Measurements from ENCODE around the gene CMAS.

CMAS gene

DNA sequence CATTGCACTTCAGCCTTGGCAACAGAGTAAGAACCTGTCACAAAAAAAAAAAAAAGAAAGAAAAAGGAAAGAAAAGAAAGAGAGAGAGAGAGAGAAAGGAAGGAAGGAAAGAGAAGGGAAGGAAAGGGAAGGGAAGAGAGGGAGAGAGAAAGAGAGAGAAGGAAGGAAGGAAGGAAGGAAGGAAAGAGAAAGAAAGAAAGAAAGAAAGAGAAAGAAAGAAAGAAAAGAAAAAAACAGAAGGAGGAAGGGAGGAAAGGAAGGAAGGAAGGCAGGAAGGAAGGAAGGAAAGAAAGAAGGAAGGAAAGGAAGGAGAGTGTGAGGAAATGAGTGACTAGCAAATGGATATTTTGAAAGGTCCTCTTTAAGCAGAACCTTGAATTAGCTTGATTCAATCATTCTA is 13.3 kb upstream of the CMAS start:
- Mint-ChIP-seq H3K27ac (ENCODE audit: low read depth) (no peak overlapping the region), H3K27me3 (no peaks in the 10 kb centered on the region), H3K4me3 (no peak overlapping the region), H3K4me1 (no peaks in the 10 kb centered on the region), H3K9me3 (no peaks in the 10 kb centered on the region), H3K36me3 (ENCODE audit: insufficient read depth) (no peaks in the 10 kb centered on the region)
- DNase-seq (ENCODE audit: low spot score in 2 of 2): no peak
- no peak for ATAC-seq (replicated peaks; ENCODE audit: extremely low read depth, poor library complexity, severe bottlenecking)

DNA sequence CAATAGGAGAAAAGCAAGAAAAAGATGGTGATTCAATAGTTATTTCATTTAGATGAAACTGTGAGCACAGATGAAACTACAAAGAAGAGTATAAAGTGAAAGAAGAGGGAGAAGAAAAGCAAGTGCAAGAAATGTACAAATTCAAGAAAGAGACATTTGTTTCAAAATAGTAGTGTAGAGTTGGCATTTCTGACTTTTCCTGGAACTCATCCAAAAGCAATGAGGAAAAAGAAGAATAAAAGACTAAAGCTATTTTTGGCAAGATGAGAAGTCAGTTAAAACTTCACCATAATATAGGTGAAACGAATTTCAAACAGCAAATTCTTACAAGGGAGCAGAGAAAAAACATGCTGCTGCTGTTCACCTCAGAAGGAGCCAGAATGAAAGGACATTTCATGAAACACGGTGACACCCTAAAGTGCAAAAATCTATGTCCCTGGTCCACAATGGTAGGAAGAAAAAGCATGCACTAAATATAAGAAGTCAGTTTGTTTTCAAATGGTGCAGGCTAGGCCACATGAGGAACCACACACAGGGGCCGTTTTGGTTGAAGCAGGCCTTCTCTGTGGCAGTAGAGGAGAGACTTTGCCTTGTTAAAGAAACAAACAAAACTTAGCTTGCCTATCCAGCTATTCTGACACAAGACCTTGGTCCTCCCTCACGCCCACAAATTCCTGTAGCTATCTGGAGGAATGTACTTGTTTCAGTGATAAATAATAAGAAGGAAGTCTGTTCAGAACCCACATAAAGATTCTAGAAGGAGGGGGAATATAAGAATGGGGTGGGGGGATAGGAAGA is 11.1 kb upstream of the CMAS start:
- DNase-seq (ENCODE audit: low spot score in 2 of 2): no peak
- no peak for ATAC-seq (replicated peaks; ENCODE audit: extremely low read depth, poor library complexity, severe bottlenecking)
- H3K27ac Mint-ChIP-seq (ENCODE audit: low read depth): no peak overlapping the region
- peaks cover 2% of the 10 kb centered on the region for H3K27me3 Mint-ChIP-seq
- no peaks in the 10 kb centered on the region for H3K36me3 Mint-ChIP-seq (ENCODE audit: insufficient read depth)
- H3K9me3 Mint-ChIP-seq: no peaks in the 10 kb centered on the region
- H3K4me1 Mint-ChIP-seq: no peaks in the 10 kb centered on the region
- no peak overlapping the region for H3K4me3 Mint-ChIP-seq

DNA sequence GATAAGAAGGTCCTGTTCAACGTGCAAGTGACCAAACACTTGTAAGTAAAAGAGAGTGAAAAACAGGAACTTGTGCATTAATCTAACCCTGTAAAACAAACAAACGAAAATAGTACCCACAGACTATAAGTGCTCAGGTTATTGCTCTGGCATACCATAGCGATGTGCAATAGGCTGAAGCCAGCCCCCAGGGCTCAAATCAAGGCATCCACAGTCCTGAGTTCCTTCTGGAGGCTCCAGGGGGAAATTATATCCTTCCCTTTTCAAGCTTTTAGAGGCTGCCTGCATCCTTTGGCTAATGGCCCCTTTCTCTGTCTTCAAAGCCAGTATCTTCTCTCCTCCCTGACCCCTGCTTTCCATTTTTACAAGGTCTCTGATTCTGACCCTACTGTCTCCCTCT is 8.1 kb upstream of the CMAS start:
- Mint-ChIP-seq H3K27ac (ENCODE audit: low read depth) (no peak overlapping the region), H3K4me3 (no peak overlapping the region), H3K36me3 (ENCODE audit: insufficient read depth) (no peaks in the 10 kb centered on the region), H3K27me3 (peaks cover 13% of the 10 kb centered on the region), H3K4me1 (no peaks in the 10 kb centered on the region), H3K9me3 (no peaks in the 10 kb centered on the region)
- DNase-seq (ENCODE audit: low spot score in 2 of 2) (no peak), ATAC-seq (replicated peaks; ENCODE audit: extremely low read depth, poor library complexity, severe bottlenecking) (no peak)

- no peak for DNase-seq (ENCODE audit: low spot score in 2 of 2)
- Mint-ChIP-seq H3K36me3 (ENCODE audit: insufficient read depth) (no peaks in the 10 kb centered on the region), H3K27me3 (peaks cover 13% of the 10 kb centered on the region), H3K4me1 (no peaks in the 10 kb centered on the region), H3K4me3 (no peak overlapping the region), H3K9me3 (no peaks in the 10 kb centered on the region), H3K27ac (ENCODE audit: low read depth) (no peak overlapping the region)
- ATAC-seq (replicated peaks; ENCODE audit: extremely low read depth, poor library complexity, severe bottlenecking): no peak
These were observed 7.3 kb upstream of the CMAS start for GRCh38 chr12:22038734-22039133.

GRCh38 chr12:22039361-22039760 is 6.7 kb upstream of the CMAS start:
- H3K27ac Mint-ChIP-seq (ENCODE audit: low read depth): no peak overlapping the region
- H3K36me3 Mint-ChIP-seq (ENCODE audit: insufficient read depth): no peaks in the 10 kb centered on the region
- ATAC-seq (replicated peaks; ENCODE audit: extremely low read depth, poor library complexity, severe bottlenecking) (no peak), DNase-seq (ENCODE audit: low spot score in 2 of 2) (no peak)
- H3K4me3 Mint-ChIP-seq: no peak overlapping the region
- H3K27me3 Mint-ChIP-seq: peaks cover 13% of the 10 kb centered on the region
- H3K4me1 Mint-ChIP-seq: no peaks in the 10 kb centered on the region
- no peaks in the 10 kb centered on the region for H3K9me3 Mint-ChIP-seq

DNA sequence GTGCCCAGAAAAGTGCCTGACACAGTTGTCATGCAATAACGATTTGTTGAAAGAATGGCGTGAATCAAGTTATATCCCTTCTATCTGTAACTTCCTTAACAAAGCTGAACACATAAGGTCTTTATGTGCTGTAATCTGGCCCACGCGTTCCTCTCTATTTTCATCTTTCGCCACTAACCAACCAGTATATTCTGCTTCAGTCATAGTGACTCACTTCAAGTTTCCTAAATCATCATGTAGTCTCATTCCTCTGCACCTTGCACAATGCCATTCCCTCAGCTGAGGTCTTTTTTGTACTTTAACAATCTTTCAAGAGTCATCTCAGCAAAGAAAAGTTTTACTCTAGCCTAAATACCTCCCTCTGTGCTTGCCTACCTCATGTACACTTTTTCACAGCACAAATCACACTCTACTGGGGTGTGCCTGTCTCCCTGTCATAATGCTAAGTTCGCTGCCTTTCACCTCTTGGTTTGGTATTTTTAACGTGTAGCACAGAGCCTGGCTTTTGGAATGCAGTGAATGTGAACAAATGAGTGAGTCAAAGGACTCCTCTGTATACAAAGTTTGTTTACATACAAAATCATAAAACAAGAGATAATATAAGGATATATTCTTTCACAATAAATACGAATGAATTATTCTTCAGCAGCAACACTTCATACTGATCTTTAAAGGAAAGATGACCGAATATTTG is 2.9 kb upstream of the CMAS start:
- H3K9me3 Mint-ChIP-seq: no peaks in the 10 kb centered on the region
- H3K27ac Mint-ChIP-seq (ENCODE audit: low read depth): no peak overlapping the region
- H3K36me3 Mint-ChIP-seq (ENCODE audit: insufficient read depth): peaks cover 3% of the 10 kb centered on the region
- H3K4me1 Mint-ChIP-seq: peaks cover 17% of the 10 kb centered on the region
- peaks cover 13% of the 10 kb centered on the region for H3K27me3 Mint-ChIP-seq
- H3K4me3 Mint-ChIP-seq: no peak overlapping the region
- ATAC-seq (replicated peaks; ENCODE audit: extremely low read depth, poor library complexity, severe bottlenecking) (no peak), DNase-seq (ENCODE audit: low spot score in 2 of 2) (no peak)

DNA sequence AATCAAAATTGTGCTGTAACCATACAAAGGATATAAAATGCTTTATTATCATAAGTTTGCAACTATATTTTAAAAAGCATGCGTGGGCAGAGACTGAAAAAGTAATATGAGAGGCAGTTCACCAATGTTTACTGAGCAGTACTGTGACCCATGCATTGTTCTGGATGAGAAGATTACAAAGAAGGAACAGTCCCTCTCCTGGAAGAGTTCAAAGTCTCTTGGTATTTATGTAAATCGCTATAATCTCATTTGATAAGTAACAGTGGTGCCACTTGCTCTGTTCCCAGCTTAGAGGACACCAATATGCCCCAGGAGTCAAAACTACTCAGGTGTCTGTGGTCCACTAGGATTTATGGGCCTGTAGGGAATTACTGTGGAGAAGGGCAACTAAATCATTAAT is 2.1 kb upstream of the CMAS start:
- Mint-ChIP-seq H3K36me3 (ENCODE audit: insufficient read depth) (peaks cover 5% of the 10 kb centered on the region), H3K27me3 (peaks cover 13% of the 10 kb centered on the region), H3K27ac (ENCODE audit: low read depth) (peak overlapping the region; percentile 36), H3K9me3 (no peaks in the 10 kb centered on the region), H3K4me3 (no peak overlapping the region), H3K4me1 (peaks cover 25% of the 10 kb centered on the region)
- ATAC-seq (replicated peaks; ENCODE audit: extremely low read depth, poor library complexity, severe bottlenecking) (no peak), DNase-seq (ENCODE audit: low spot score in 2 of 2) (no peak)

DNA sequence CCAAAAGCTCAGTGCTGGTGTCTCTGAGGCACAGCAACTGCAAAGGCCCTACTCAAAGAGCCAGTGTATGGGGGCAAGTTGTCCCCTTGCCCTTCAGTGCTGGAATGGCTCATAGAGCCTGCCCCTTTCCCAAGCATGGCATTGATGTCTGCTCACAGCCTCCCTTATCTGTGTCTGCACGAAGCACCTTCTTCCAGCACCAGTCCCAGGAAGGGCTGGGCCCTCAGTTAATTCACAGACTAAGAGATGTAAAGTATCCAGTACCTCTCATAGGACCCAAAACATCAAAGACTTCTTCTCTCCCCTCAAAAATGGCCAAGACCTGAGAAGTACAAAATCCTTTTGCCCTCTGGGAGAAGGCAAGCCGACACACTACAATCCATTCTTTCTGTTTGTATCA is 1.6 kb upstream of the CMAS start:
- no peak for ATAC-seq (replicated peaks; ENCODE audit: extremely low read depth, poor library complexity, severe bottlenecking)
- no peak for DNase-seq (ENCODE audit: low spot score in 2 of 2)
- Mint-ChIP-seq H3K9me3 (no peaks in the 10 kb centered on the region), H3K4me1 (peaks cover 27% of the 10 kb centered on the region), H3K27me3 (peaks cover 13% of the 10 kb centered on the region), H3K36me3 (ENCODE audit: insufficient read depth) (peaks cover 7% of the 10 kb centered on the region), H3K4me3 (no peak overlapping the region), H3K27ac (ENCODE audit: low read depth) (no peak overlapping the region)

- H3K36me3 Mint-ChIP-seq (ENCODE audit: insufficient read depth): peaks cover 7% of the 10 kb centered on the region
- H3K27ac Mint-ChIP-seq (ENCODE audit: low read depth): peak overlapping the region; percentile 86
- ATAC-seq (replicated peaks; ENCODE audit: extremely low read depth, poor library complexity, severe bottlenecking): no peak
- no peaks in the 10 kb centered on the region for H3K9me3 Mint-ChIP-seq
- H3K4me1 Mint-ChIP-seq: peaks cover 39% of the 10 kb centered on the region
- no peaks in the 10 kb centered on the region for H3K27me3 Mint-ChIP-seq
- H3K4me3 Mint-ChIP-seq: peak overlapping the region; percentile 87
- DNase-seq (ENCODE audit: low spot score in 2 of 2): no peak
These were observed 961 bp downstream of the CMAS start for GRCh38 chr12:22046968-22047390.

- H3K9me3 Mint-ChIP-seq: no peaks in the 10 kb centered on the region
- H3K4me3 Mint-ChIP-seq: peak overlapping the region; percentile 87
- H3K36me3 Mint-ChIP-seq (ENCODE audit: insufficient read depth): peaks cover 7% of the 10 kb centered on the region
- no peak for DNase-seq (ENCODE audit: low spot score in 2 of 2)
- no peak for ATAC-seq (replicated peaks; ENCODE audit: extremely low read depth, poor library complexity, severe bottlenecking)
- no peaks in the 10 kb centered on the region for H3K27me3 Mint-ChIP-seq
- H3K4me1 Mint-ChIP-seq: peaks cover 39% of the 10 kb centered on the region
- H3K27ac Mint-ChIP-seq (ENCODE audit: low read depth): no peak overlapping the region
These were observed 1.5 kb downstream of the CMAS start for GRCh38 chr12:22047494-22047893.

DNA sequence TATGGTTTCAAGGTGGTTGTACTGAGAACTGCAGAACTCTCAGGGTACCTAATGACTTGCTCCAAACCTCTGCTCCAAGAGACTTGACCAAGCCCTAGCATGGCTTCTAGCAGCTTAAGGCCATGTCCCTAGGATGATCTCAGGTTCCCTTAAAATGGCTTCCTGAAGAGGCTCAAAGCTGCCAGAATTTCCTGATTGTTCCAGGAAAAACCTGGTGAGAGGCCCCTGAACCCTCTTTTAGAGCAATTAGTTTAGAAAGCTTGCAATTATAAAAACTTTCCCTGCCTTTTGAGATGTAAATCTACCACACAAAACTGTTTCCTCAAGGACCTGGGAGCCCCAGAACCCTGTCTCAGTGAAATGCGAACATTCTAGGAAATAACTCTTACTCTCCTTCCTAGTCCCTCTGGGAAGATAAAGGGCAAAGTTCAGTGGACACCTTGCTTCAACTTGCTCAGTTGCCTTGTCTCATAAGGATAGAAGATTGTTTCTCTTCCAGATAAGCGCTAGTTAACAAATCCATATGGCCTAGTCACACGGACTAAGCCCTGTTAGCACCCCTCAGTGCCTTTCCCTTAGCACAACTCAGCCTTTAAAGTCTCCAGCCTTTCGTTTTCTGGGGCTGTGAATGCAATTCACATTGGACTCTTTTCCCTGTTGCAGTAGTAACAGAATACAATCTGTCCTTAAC is 2.5 kb downstream of the CMAS start:
- DNase-seq (ENCODE audit: low spot score in 2 of 2) (no peak), ATAC-seq (replicated peaks; ENCODE audit: extremely low read depth, poor library complexity, severe bottlenecking) (no peak)
- Mint-ChIP-seq H3K27ac (ENCODE audit: low read depth) (no peak overlapping the region), H3K4me3 (no peak overlapping the region), H3K36me3 (ENCODE audit: insufficient read depth) (peaks cover 7% of the 10 kb centered on the region), H3K4me1 (peaks cover 39% of the 10 kb centered on the region), H3K27me3 (no peaks in the 10 kb centered on the region), H3K9me3 (no peaks in the 10 kb centered on the region)

GRCh38 chr12:22050078-22050477 is 4.1 kb downstream of the CMAS start:
- peaks cover 39% of the 10 kb centered on the region for H3K4me1 Mint-ChIP-seq
- no peaks in the 10 kb centered on the region for H3K27me3 Mint-ChIP-seq
- no peak overlapping the region for H3K27ac Mint-ChIP-seq (ENCODE audit: low read depth)
- H3K4me3 Mint-ChIP-seq: no peak overlapping the region
- DNase-seq (ENCODE audit: low spot score in 2 of 2) (no peak), ATAC-seq (replicated peaks; ENCODE audit: extremely low read depth, poor library complexity, severe bottlenecking) (no peak)
- H3K36me3 Mint-ChIP-seq (ENCODE audit: insufficient read depth): peaks cover 7% of the 10 kb centered on the region
- no peaks in the 10 kb centered on the region for H3K9me3 Mint-ChIP-seq

Measured in central memory CD8-positive, alpha-beta T cell (primary cell).